Right hindlimb (tissue), 1 donor: ENCODE data around the gene CHMP2A.
A peak's percentile ranks its signal among the peaks of the same experiment; 100 is the strongest.

Experiments
- DNase-seq: peaks from one replicate; pipeline ENCODE4 v3.0.0-alpha.2; 2018

Gene CHMP2A

GRCh38 chr19:58536852-58537798, 17.8 kb downstream of the CHMP2A start:
- DNase-seq, result no peak

GRCh38 chr19:58535857-58536256, 19.0 kb downstream of the CHMP2A start:
- DNase-seq, result no peak

- no peak for DNase-seq
These were observed 23.7 kb downstream of the CHMP2A start for GRCh38 chr19:58531034-58531840.

GRCh38 chr19:58529405-58529804, 25.5 kb downstream of the CHMP2A start:
- no peak for DNase-seq

GRCh38 chr19:58522709-58523108, 32.2 kb downstream of the CHMP2A start:
- DNase-seq, result no peak

- no peak for DNase-seq
These were observed 33.3 kb downstream of the CHMP2A start for GRCh38 chr19:58521651-58522050.

GRCh38 chr19:58520257-58520599, 34.7 kb downstream of the CHMP2A start:
- DNase-seq, result no peak

- peak; percentile 97 for DNase-seq
These were observed 35.3 kb downstream of the CHMP2A start, which contains the start of gene ZBTB45 for GRCh38 chr19:58519355-58520256. ZBTB45 (minus strand) TSS chr19:58519810; CDS start chr19:58517673, 2,137 bp downstream.

- DNase-seq, result peak; percentile 83
These were observed 35.9 kb downstream of the CHMP2A start for GRCh38 chr19:58519087-58519354.

GRCh38 chr19:58518256-58519086, 36.4 kb downstream of the CHMP2A start:
- no peak for DNase-seq

- DNase-seq, result no peak
These were observed 37.7 kb downstream of the CHMP2A start for GRCh38 chr19:58516964-58517833.

GRCh38 chr19:58516246-58516836, 38.6 kb downstream of the CHMP2A start:
- DNase-seq, result no peak

GRCh38 chr19:58515259-58515658, 39.6 kb downstream of the CHMP2A start:
- DNase-seq, result no peak

- DNase-seq, result no peak
These were observed 40.3 kb downstream of the CHMP2A start for GRCh38 chr19:58514564-58515022.

- DNase-seq, result peak; percentile 90
These were observed 41.0 kb downstream of the CHMP2A start for GRCh38 chr19:58513694-58514563.

GRCh38 chr19:58513213-58513693, 41.7 kb downstream of the CHMP2A start:
- DNase-seq, result no peak

GRCh38 chr19:58511353-58512208, 43.3 kb downstream of the CHMP2A start, which contains the start of gene SLC27A5:
SLC27A5 (minus strand) TSS chr19:58511992; CDS start chr19:58511955, 37 bp downstream.
- no peak for DNase-seq
